Thyroid gland (tissue), 4 donors: ENCODE measurements around the gene EXOSC2. TPM values are rescaled to one million over a fixed set of nuclear protein-coding genes. Genes with fewer than 3 reads are reported as not detected.

ENCODE experiments used
- DNase-seq, 2 donors: peaks; one replicate each; pipeline ENCODE4 v3.0.0-alpha.2; 2019
- H3K27ac ChIP-seq, 3 donors: fragments of 200-600 bp; sonication (generic); 1 replicate in 2 of 3; 2 replicates in 1 of 3; pipeline ENCODE4 v1.5.1; 2016 to 2019; ENCODE audit warnings: mild to moderate bottlenecking in 1 of 3, moderate library complexity in 1 of 3
- H3K27me3 ChIP-seq: fragments of 200-600 bp; sonication (generic); one replicate; pipeline ENCODE4 v1.5.1; 2019
- H3K36me3 ChIP-seq, 2 donors: fragments of 200-600 bp; sonication (generic); one replicate each; pipeline ENCODE4 v1.5.1; 2016 to 2019
- H3K4me1 ChIP-seq, 2 donors: fragments of 200-600 bp; sonication (generic); one replicate each; pipeline ENCODE4 v1.5.1; 2017 to 2019
- H3K4me3 ChIP-seq, 3 donors: fragments of 200-600 bp; sonication (generic); replicated peaks in 1 of 3; 1 replicate in 2 of 3; 2 replicates in 1 of 3; pipeline ENCODE4 v1.5.1; 2016; ENCODE audit warnings: mild to moderate bottlenecking in 1 of 3
- H3K9me3 ChIP-seq: fragments of 200-600 bp; sonication (generic); one replicate; pipeline ENCODE4 v1.5.1; 2017
- POLR2A ChIP-seq, 2 donors: fragments of 450-650 bp; IDR thresholded peaks; one replicate each; pipeline ENCODE4 v1.6.1; 2017; ENCODE audit warnings: antibody characterized with exemption in 2 of 2, mild to moderate bottlenecking in 2 of 2, moderate library complexity in 1 of 2
- WGBS, 2 donors: methylation state at CpG; one replicate each; pipeline ENCODE4 v1.1.5; 2017; 5-methylcytosine and 5-hydroxymethylcytosine counted together
- intact Hi-C: fragments of 100-400 bp; cut with DNase I; formaldehyde crosslinking; loops from one replicate; pipeline ENCODE4 v1.15.1; 2023
- total RNA-seq, 4 donors: library from RNA; depleted of rRNA; stranded (reverse); fragments of >200 nt; gene quantifications; one replicate each; pipeline ENCODE4 v1.2.3, GENCODE V29; 2016
- TF ChIP-seq, protein P1 (sequence below), 6 experiments: fragments of 200-600 bp in 3 of 6; fragments of 450-650 bp in 3 of 6; sonication (generic) in 3 of 6; IDR thresholded peaks; one replicate each; pipeline ENCODE4 v1.5.1; 2016 to 2019; ENCODE audit warnings: antibody characterized with exemption in 6 of 6, mild to moderate bottlenecking in 2 of 6, inconsistent platforms in 1 of 6, moderate library complexity in 1 of 6

The EXOSC2 gene
- total RNA-seq, 4 donors from 2014 or later = 19.2 to 21.6 (median 20.3) TPM

DNA sequence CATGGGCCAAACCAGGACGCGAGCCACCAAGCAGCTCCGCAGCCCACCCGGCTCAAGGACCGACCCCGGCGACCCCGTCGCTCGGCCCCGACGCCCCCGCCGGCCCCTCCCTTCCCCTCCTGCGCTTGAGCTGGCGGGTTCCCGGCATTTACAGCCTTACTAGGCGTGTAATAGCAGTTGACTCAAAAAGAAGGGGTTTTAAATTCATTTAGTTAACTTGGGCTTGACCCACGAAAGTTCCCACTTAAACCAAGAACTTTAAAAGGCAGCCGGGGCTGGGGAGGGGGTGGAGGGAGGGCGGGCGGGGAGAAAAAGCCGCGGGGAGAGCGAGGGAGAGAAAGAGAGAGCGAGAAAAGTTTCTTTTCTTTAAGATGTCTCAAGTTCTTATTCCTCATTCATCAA, 28.6 kb upstream of the EXOSC2 start:
- H3K36me3 ChIP-seq = no peaks in the 10 kb centered on the region
- no peak overlapping the region for H3K27ac ChIP-seq
- H3K9me3 ChIP-seq = no peaks in the 10 kb centered on the region
- WGBS, 2 donors = 3 to 4% methylated on average over 14 to 26 of the region's 26 CpGs
- DNase-seq = no peak
- no peak overlapping the region for H3K4me3 ChIP-seq
- no peak for TF ChIP-seq POLR2A (IDR thresholded peaks at IDR 0.05)
- TF ChIP-seq, protein P1, sequence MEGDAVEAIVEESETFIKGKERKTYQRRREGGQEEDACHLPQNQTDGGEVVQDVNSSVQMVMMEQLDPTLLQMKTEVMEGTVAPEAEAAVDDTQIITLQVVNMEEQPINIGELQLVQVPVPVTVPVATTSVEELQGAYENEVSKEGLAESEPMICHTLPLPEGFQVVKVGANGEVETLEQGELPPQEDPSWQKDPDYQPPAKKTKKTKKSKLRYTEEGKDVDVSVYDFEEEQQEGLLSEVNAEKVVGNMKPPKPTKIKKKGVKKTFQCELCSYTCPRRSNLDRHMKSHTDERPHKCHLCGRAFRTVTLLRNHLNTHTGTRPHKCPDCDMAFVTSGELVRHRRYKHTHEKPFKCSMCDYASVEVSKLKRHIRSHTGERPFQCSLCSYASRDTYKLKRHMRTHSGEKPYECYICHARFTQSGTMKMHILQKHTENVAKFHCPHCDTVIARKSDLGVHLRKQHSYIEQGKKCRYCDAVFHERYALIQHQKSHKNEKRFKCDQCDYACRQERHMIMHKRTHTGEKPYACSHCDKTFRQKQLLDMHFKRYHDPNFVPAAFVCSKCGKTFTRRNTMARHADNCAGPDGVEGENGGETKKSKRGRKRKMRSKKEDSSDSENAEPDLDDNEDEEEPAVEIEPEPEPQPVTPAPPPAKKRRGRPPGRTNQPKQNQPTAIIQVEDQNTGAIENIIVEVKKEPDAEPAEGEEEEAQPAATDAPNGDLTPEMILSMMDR (IDR thresholded peaks at IDR 0.05) = no peak
- peaks cover 54 to 65% of the 10 kb centered on the region in 2 donors for H3K4me1 ChIP-seq
- intact Hi-C loops = no loop called here
- H3K27me3 ChIP-seq = peaks cover 64% of the 10 kb centered on the region

DNA sequence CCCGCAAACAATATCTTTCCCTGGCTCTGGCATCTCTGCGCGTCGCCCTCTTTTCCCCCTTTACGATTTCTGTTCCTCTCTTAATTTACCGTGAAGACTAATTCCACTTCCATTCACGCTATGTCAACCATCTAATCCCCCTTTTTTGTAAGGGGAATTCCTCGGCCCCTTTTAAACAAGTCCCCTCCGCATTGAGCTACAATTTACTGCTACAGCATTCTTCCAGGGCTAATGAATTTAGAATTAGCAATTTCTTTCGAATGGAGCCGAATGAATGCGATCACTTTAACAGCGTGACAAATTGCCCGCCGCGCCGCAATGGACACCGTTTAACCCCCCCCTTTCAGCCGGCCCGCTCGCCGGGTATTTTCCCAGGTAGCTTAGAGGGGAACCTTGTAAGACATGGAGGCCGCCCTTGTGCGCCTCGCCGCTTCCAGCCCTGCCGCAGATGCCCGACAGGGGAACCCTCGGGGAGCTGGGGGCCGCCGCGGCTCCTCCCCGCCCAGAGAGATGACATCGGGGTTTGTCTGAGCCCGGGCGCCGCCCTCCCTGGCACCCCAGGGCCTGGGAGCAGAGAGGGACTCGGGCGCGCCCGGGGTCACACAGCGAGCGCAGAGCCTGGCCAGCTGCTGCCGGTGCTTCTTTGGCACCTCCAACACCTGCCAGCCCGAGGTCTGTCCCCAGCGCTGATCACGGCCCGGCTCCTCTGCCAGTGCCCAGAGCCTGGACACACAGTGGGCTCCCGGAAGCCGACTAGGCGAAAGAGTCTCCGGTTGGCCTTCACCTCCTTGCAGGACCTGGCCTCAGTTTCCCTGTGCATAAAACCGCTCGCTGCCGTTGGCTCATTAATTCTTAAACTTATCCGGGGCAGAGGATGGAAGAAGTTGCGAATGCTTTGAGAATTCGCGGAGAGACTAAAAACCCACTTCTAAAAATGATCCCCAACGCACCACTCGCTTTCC, 27.9 kb upstream of the EXOSC2 start:
- no peak for TF ChIP-seq POLR2A (IDR thresholded peaks at IDR 0.05)
- TF ChIP-seq, protein P1 (IDR thresholded peaks at IDR 0.05) = no peak
- intact Hi-C loops = no loop called here
- H3K36me3 ChIP-seq = no peaks in the 10 kb centered on the region
- DNase-seq = no peak
- H3K4me3 ChIP-seq = no peak overlapping the region
- H3K9me3 ChIP-seq = no peaks in the 10 kb centered on the region
- H3K27me3 ChIP-seq = peaks cover 57% of the 10 kb centered on the region
- WGBS, 2 donors = 5 to 7% methylated on average over 38 to 41 of the region's 61 CpGs
- H3K4me1 ChIP-seq = peaks cover 47 to 58% of the 10 kb centered on the region in 2 donors
- H3K27ac ChIP-seq = no peak overlapping the region

GRCh38 chr9:130666393-130667119, 27.0 kb upstream of the EXOSC2 start:
- Histone ChIP-seq H3K4me1 (peaks cover 40 to 51% of the 10 kb centered on the region in 2 donors), H3K4me3 (no peak overlapping the region), H3K27me3 (peaks cover 49% of the 10 kb centered on the region), H3K27ac (no peak overlapping the region), H3K9me3 (no peaks in the 10 kb centered on the region), H3K36me3 (no peaks in the 10 kb centered on the region)
- TF ChIP-seq, protein P1 (IDR thresholded peaks at IDR 0.05) = no peak
- TF ChIP-seq POLR2A (IDR thresholded peaks at IDR 0.05) = no peak
- no peak for DNase-seq
- 0 to 23% methylated on average over 8 to 17 of the region's 60 CpGs for WGBS, 2 donors
- intact Hi-C loops = no loop called here

DNA sequence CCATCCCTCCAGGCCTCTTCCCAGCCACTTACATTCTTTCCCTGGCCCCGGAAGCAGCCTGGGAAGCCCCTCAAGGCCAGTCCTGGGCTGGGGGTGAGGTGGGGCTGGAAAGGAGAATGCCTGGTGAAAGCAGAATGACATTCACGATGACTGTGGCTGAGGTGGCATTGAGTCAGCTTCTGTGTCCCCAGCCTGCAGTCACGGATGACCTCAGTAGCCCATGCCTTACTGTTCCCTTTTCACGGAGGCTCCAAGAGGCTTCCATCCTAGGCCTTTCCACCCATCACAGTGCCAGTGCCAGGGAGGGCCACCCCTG, 26.5 kb upstream of the EXOSC2 start:
- 56 to 67% methylated on average over 3 to 4 of the region's 4 CpGs for WGBS, 2 donors
- no peak for DNase-seq
- intact Hi-C loops = no loop called here
- H3K36me3 ChIP-seq = no peaks in the 10 kb centered on the region
- no peak overlapping the region for H3K4me3 ChIP-seq
- H3K4me1 ChIP-seq = peaks cover 36 to 45% of the 10 kb centered on the region in 2 donors
- H3K27me3 ChIP-seq = peaks cover 43% of the 10 kb centered on the region
- H3K9me3 ChIP-seq = no peaks in the 10 kb centered on the region
- H3K27ac ChIP-seq = no peak overlapping the region
- TF ChIP-seq, protein P1 (IDR thresholded peaks at IDR 0.05) = no peak
- TF ChIP-seq POLR2A (IDR thresholded peaks at IDR 0.05) = no peak

DNA sequence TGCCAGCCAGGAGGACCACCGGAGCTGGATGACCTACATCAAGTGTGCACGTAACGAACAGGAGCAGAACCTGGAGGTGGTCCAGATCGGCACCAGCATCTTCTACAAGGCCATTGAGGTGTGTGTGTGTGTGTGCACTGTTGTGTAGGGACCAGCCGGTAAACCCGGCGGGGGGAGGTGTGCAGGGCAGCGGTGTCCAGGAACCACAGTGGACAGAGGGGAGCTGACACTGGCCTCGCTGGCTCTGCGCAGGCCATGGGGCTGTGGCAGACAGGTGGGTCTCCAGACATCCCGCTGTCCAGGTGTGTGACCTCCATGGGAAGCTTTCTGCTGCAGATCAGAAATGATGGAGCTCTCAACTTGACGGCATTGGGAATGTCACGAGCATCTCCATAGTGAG, 25.4 kb upstream of the EXOSC2 start:
- Histone ChIP-seq H3K4me1 (peaks cover 26 to 34% of the 10 kb centered on the region in 2 donors), H3K9me3 (no peaks in the 10 kb centered on the region), H3K27me3 (peaks cover 33% of the 10 kb centered on the region), H3K36me3 (no peaks in the 10 kb centered on the region), H3K27ac (no peak overlapping the region), H3K4me3 (no peak overlapping the region)
- intact Hi-C loops = no loop called here
- 92 to 93% methylated on average over 12 to 13 of the region's 13 CpGs for WGBS, 2 donors
- no peak for DNase-seq
- no peak for TF ChIP-seq POLR2A (IDR thresholded peaks at IDR 0.05)
- TF ChIP-seq, protein P1 (IDR thresholded peaks at IDR 0.05) = no peak
